Natural killer cell (primary cell): ENCODE measurements around the gene ZBTB18. TPM values are rescaled to one million over a fixed set of nuclear protein-coding genes. Genes with fewer than 3 reads are reported as not detected.
A peak's percentile ranks its signal among the peaks of the same experiment; 100 is the strongest.

ENCODE experiments used
- ATAC-seq, 3 donors: fragments of 150-1000 bp in 2 of 3; fragments of 200-7000 bp in 1 of 3; cut with Tn5 transposase; 1 replicate in 1 of 3; 2 replicates in 2 of 3; pipeline ENCODE4 v1.10.0; 2021; ENCODE audit warnings: mild to moderate bottlenecking in 2 of 3, moderate library complexity in 2 of 3
- DNase-seq, 2 donors: peaks; one replicate each; pipeline versions ENCODE4 v3.0.0 to v3.0.0-alpha.2; 2013 to 2021; ENCODE audit warnings: mixed read lengths in 1 of 2
- H3K27ac ChIP-seq: one replicate; pipeline ENCODE4 v1.5.1; 2013; ENCODE audit warnings: mild to moderate bottlenecking, low read length
- H3K27me3 ChIP-seq: one replicate; pipeline ENCODE4 v1.6.1; 2013; ENCODE audit warnings: low read length; ENCODE audit not compliant: control insufficient read depth, insufficient read depth
- H3K36me3 ChIP-seq: one replicate; pipeline ENCODE4 v1.6.1; 2013; ENCODE audit warnings: low read length; ENCODE audit not compliant: control insufficient read depth, insufficient read depth
- H3K4me1 ChIP-seq: one replicate; pipeline ENCODE4 v1.6.1; 2013; ENCODE audit warnings: low read length; ENCODE audit not compliant: control insufficient read depth, insufficient read depth
- H3K4me3 ChIP-seq: one replicate; pipeline ENCODE4 v1.5.1; 2013; ENCODE audit warnings: low read length
- H3K9me3 ChIP-seq: one replicate; pipeline ENCODE4 v1.6.1; 2013; ENCODE audit warnings: low read length; ENCODE audit not compliant: control insufficient read depth, insufficient read depth
- H3K27ac Mint-ChIP-seq, 2 donors: one replicate each; pipeline ENCODE4 v1.8.0; 2022; ENCODE audit warnings: mild to moderate bottlenecking in 2 of 2, mixed read lengths in 2 of 2, moderate library complexity in 1 of 2
- H3K27me3 Mint-ChIP-seq, 2 donors: one replicate each; pipeline ENCODE4 v1.8.0; 2022; ENCODE audit warnings: low read depth in 2 of 2, mixed read lengths in 2 of 2
- H3K36me3 Mint-ChIP-seq: one replicate; pipeline ENCODE4 v1.8.0; 2022; ENCODE audit warnings: mixed read lengths
- H3K4me1 Mint-ChIP-seq, 2 donors: one replicate each; pipeline ENCODE4 v1.8.0; 2022; ENCODE audit warnings: mixed read lengths in 2 of 2
- H3K4me3 Mint-ChIP-seq: one replicate; pipeline ENCODE4 v1.8.0; 2022; ENCODE audit warnings: mild to moderate bottlenecking, moderate library complexity, mixed read lengths
- H3K9me3 Mint-ChIP-seq, 2 donors: one replicate each; pipeline ENCODE4 v1.8.0; 2022; ENCODE audit warnings: mixed read lengths in 2 of 2
- WGBS: methylation state at CpG from one replicate; pipeline ENCODE4 v1.1.7; 2013; ENCODE audit warnings: missing lambda C conversion rate; ENCODE audit not compliant: insufficient coverage; 5-methylcytosine and 5-hydroxymethylcytosine counted together
- intact Hi-C: fragments of 100-400 bp; cut with micrococcal nuclease; formaldehyde crosslinking; loops from one replicate; pipeline ENCODE4 v1.14.2; 2022
- total RNA-seq, 4 donors: library from RNA; stranded (reverse); fragments of 120-200 nt in 1 of 4; gene quantifications; one replicate each; pipeline versions ENCODE4 v1.2.3 to v1.2.4, GENCODE V29; 2013 to 2022
- TF ChIP-seq, protein P1 (sequence below): fragments of 200-600 bp; IDR thresholded peaks from one replicate; pipeline ENCODE4 v1.8.0; 2022; ENCODE audit warnings: antibody characterized with exemption

Gene ZBTB18
- total RNA-seq, 3 donors from 2014 or later (not counting 1 experiment from before 2014, with no cell fraction given), result 12.6 to 18.2 (median 14.0) TPM

- Histone ChIP-seq H3K9me3 (no peaks in the 10 kb centered on the region), H3K4me3 (no peak overlapping the region), H3K27ac (no peak overlapping the region), H3K36me3 (no peaks in the 10 kb centered on the region), H3K4me1 (peaks cover 7% of the 10 kb centered on the region), H3K27me3 (no peaks in the 10 kb centered on the region)
- Mint-ChIP-seq H3K27me3 (peaks cover 26 to 38% of the 10 kb centered on the region in 2 donors), H3K9me3 (no peaks in the 10 kb centered on the region), H3K4me3 (no peak overlapping the region), H3K4me1 (peaks cover 1 to 8% of the 10 kb centered on the region in 2 donors), H3K36me3 (no peaks in the 10 kb centered on the region), H3K27ac (no peak overlapping the region)
- intact Hi-C loops, result no loop called here
- ATAC-seq (no peak), DNase-seq (no peak)
- TF ChIP-seq, protein P1, sequence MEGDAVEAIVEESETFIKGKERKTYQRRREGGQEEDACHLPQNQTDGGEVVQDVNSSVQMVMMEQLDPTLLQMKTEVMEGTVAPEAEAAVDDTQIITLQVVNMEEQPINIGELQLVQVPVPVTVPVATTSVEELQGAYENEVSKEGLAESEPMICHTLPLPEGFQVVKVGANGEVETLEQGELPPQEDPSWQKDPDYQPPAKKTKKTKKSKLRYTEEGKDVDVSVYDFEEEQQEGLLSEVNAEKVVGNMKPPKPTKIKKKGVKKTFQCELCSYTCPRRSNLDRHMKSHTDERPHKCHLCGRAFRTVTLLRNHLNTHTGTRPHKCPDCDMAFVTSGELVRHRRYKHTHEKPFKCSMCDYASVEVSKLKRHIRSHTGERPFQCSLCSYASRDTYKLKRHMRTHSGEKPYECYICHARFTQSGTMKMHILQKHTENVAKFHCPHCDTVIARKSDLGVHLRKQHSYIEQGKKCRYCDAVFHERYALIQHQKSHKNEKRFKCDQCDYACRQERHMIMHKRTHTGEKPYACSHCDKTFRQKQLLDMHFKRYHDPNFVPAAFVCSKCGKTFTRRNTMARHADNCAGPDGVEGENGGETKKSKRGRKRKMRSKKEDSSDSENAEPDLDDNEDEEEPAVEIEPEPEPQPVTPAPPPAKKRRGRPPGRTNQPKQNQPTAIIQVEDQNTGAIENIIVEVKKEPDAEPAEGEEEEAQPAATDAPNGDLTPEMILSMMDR, result no peak
- 89% methylated on average over 8 of the region's 8 CpGs for WGBS
These were observed 18.3 kb downstream of the ZBTB18 start for GRCh38 chr1:244069326-244069898.

GRCh38 chr1:244074559-244075171 is 23.6 kb downstream of the ZBTB18 start:
- Mint-ChIP-seq H3K4me3 (peak overlapping the region; percentile 84), H3K36me3 (no peaks in the 10 kb centered on the region), H3K27me3 (peaks cover 25 to 45% of the 10 kb centered on the region in 2 donors), H3K27ac (peak overlapping the region; percentile 56 to 58), H3K9me3 (no peaks in the 10 kb centered on the region), H3K4me1 (peaks cover 17 to 23% of the 10 kb centered on the region in 2 donors)
- Histone ChIP-seq H3K27ac (peak overlapping the region; percentile 26), H3K4me3 (peak overlapping the region; percentile 5), H3K36me3 (no peaks in the 10 kb centered on the region), H3K9me3 (no peaks in the 10 kb centered on the region), H3K27me3 (no peaks in the 10 kb centered on the region), H3K4me1 (peaks cover 24% of the 10 kb centered on the region)
- 9% methylated on average over 19 of the region's 19 CpGs for WGBS
- peak; percentile 84 to 96 (median 88) for ATAC-seq
- TF ChIP-seq, protein P1, result no peak
- peak; percentile 34 to 90 for DNase-seq
- intact Hi-C loops, result loop anchor here (1.0 kb wide), 1 partner anchor 27 kb away; no protein-coding TSS in a partner anchor

GRCh38 chr1:244075247-244075722 is 24.2 kb downstream of the ZBTB18 start:
- Histone ChIP-seq H3K36me3 (no peaks in the 10 kb centered on the region), H3K27me3 (no peaks in the 10 kb centered on the region), H3K4me1 (peaks cover 24% of the 10 kb centered on the region), H3K4me3 (peak overlapping the region; percentile 5), H3K9me3 (no peaks in the 10 kb centered on the region), H3K27ac (peak overlapping the region; percentile 26)
- ATAC-seq, result peak; percentile 33 to 56 (median 52)
- 35% methylated on average over 8 of the region's 8 CpGs for WGBS
- Mint-ChIP-seq H3K36me3 (no peaks in the 10 kb centered on the region), H3K4me1 (peaks cover 17 to 23% of the 10 kb centered on the region in 2 donors), H3K4me3 (peak overlapping the region; percentile 84), H3K9me3 (no peaks in the 10 kb centered on the region), H3K27me3 (peaks cover 19 to 41% of the 10 kb centered on the region in 2 donors), H3K27ac (peak overlapping the region; percentile 56 to 58)
- no peak for DNase-seq
- TF ChIP-seq, protein P1, result no peak
- intact Hi-C loops, result loop anchor here (1.0 kb wide), 1 partner anchor 28 kb away; no protein-coding TSS in a partner anchor
